Motor neuron (in vitro differentiated cells): ENCODE results near the gene ADD1. TPM values are rescaled to one million over a fixed set of nuclear protein-coding genes. Genes with fewer than 3 reads are reported as not detected.

ENCODE experiments used
- ATAC-seq, 8 experiments: fragments of 200-7000 bp; cut with Tn5 transposase; replicated peaks in 6 of 8; 2 replicates each; pipeline ENCODE4 v1.8.0; 2021; ENCODE audit warnings: mild to moderate bottlenecking in 8 of 8, moderate library complexity in 8 of 8
- H3K27ac ChIP-seq, 2 donors: fragments of 250-450 bp; sonication (Bioruptor Pico); 2 replicates each; pipeline ENCODE4 v1.9.0; 2021; ENCODE audit warnings: antibody characterized with exemption in 2 of 2, mild to moderate bottlenecking in 2 of 2, moderate library complexity in 1 of 2
- H3K4me1 ChIP-seq, 2 donors: fragments of 250-450 bp; sonication (Bioruptor Pico); replicated peaks in 1 of 2; 2 replicates each; pipeline ENCODE4 v1.6.1; 2021; ENCODE audit warnings: antibody characterized with exemption in 2 of 2, mild to moderate bottlenecking in 2 of 2, moderate library complexity in 1 of 2
- H3K4me3 ChIP-seq, 5 donors: fragments of 250-450 bp; sonication (Bioruptor Pico); 2 replicates each; pipeline ENCODE4 v1.9.0; 2021; ENCODE audit warnings: antibody characterized with exemption in 5 of 5, mild to moderate bottlenecking in 5 of 5, moderate library complexity in 4 of 5
- WGBS, 10 experiments: fragments of 450-650 bp; shearing (Covaris generic); methylation state at CpG; one replicate each; pipeline ENCODE4 v1.0.0; 2022; 5-methylcytosine and 5-hydroxymethylcytosine counted together
- in situ Hi-C, 9 experiments: fragments of 400-800 bp; cut with MboI; loops; one replicate each; pipeline ENCODE4 v1.15.0; 2021; ENCODE audit warnings: low sequenced_read_pairs in 9 of 9, low pct_unique_long_range_greater_than_20kb in 2 of 9; ENCODE audit not compliant: unreplicated experiment in 9 of 9
- total RNA-seq, 8 experiments: library from RNA; unstranded; fragments of 300-600 nt; gene quantifications; 2 replicates each; pipeline versions ENCODE4 v1.2.3 to v1.2.4, GENCODE V29; 2022

ADD1 gene
- 100 to 1,000 TPM; 104 to 214 (median 136) TPM for total RNA-seq

- Histone ChIP-seq H3K27ac (peak within 1 kb of the TSS; percentile 90 to 96), H3K4me1 (peaks cover 4 to 10% of the 10 kb centered on the region in 2 donors), H3K4me3 (peak within 1 kb of the TSS; percentile 54 to 91 (median 79))
- ATAC-seq, result peak; percentile 91 to 96 (median 93)
- 0% methylated on average over 3 of the region's 65 CpGs; no CpG with 5 or more reads in 9 of the 10 experiments for WGBS, 10 experiments
- in situ Hi-C loops, result no loop called here
Measured at GRCh38 chr4:2843263-2843940, at the start of gene ADD1. ADD1 (plus strand) TSS chr4:2843844; CDS start chr4:2875916, 32,072 bp downstream.

- peak in 7 of 8 experiments; percentile 5 to 46 (median 7) for ATAC-seq
- Histone ChIP-seq H3K4me1 (peaks cover 29 to 56% of the 10 kb centered on the region in 2 donors), H3K27ac (no peak overlapping the region)
Measured at GRCh38 chr4:2794486-2795299, 49.0 kb upstream of the ADD1 start.

GRCh38 chr4:2795300-2795892, 48.2 kb upstream of the ADD1 start:
- H3K27ac ChIP-seq, result no peak overlapping the region
- H3K4me3 ChIP-seq, result no peak overlapping the region
- in situ Hi-C loops, result no loop called here
- peaks cover 35 to 63% of the 10 kb centered on the region in 2 donors for H3K4me1 ChIP-seq
- ATAC-seq, result no peak
- WGBS, 10 experiments, result 96% methylated on average over 4 of the region's 17 CpGs; no CpG with 5 or more reads in 9 of the 10 experiments

More at GRCh38 chr4:2794486-2795299, 49.0 kb upstream of the ADD1 start:
- peak overlapping the region in 2 of 5 donors; percentile 48 to 49 for H3K4me3 ChIP-seq
- in situ Hi-C loops, result no loop called here
- 30% methylated on average over 2 of the region's 11 CpGs; no CpG with 5 or more reads in 9 of the 10 experiments for WGBS, 10 experiments

GRCh38 chr4:2795893-2796848, 47.5 kb upstream of the ADD1 start:
- no peak overlapping the region for H3K4me3 ChIP-seq
- WGBS, 10 experiments, result 0 to 100% (median 76%) methylated on average over 2 to 8 of the region's 27 CpGs; no CpG with 5 or more reads in 3 of the 10 experiments
- peaks cover 43 to 65% of the 10 kb centered on the region in 2 donors for H3K4me1 ChIP-seq
- no peak overlapping the region for H3K27ac ChIP-seq
- ATAC-seq, result peak in 3 of 8 experiments; percentile 8 to 76 (median 30)
- in situ Hi-C loops, result no loop called here

- H3K27ac ChIP-seq, result no peak overlapping the region
- 73 to 100% (median 100%) methylated on average over 1 to 3 of the region's 13 CpGs; no CpG with 5 or more reads in 3 of the 10 experiments for WGBS, 10 experiments
- ATAC-seq, result no peak
- in situ Hi-C loops, result no loop called here
- H3K4me3 ChIP-seq, result no peak overlapping the region
- H3K4me1 ChIP-seq, result peaks cover 40 to 67% of the 10 kb centered on the region in 2 donors
Measured at GRCh38 chr4:2796849-2797544, 46.6 kb upstream of the ADD1 start.

GRCh38 chr4:2797545-2798305, 45.9 kb upstream of the ADD1 start:
- Histone ChIP-seq H3K4me3 (no peak overlapping the region), H3K4me1 (peaks cover 40 to 62% of the 10 kb centered on the region in 2 donors), H3K27ac (no peak overlapping the region)
- in situ Hi-C loops, result no loop called here
- ATAC-seq, result no peak
- WGBS, 10 experiments, result 82 to 94% (median 85%) methylated on average over 5 to 13 of the region's 23 CpGs; no CpG with 5 or more reads in 7 of the 10 experiments

- Histone ChIP-seq H3K4me3 (no peak overlapping the region), H3K4me1 (peaks cover 39 to 59% of the 10 kb centered on the region in 2 donors), H3K27ac (no peak overlapping the region)
- in situ Hi-C loops, result no loop called here
- peak in 3 of 8 experiments; percentile 2 to 51 (median 7) for ATAC-seq
- 25 to 90% (median 69%) methylated on average over 1 to 9 of the region's 29 CpGs; no CpG with 5 or more reads in 5 of the 10 experiments for WGBS, 10 experiments
Measured at GRCh38 chr4:2798399-2799223, 45.0 kb upstream of the ADD1 start.

- Histone ChIP-seq H3K27ac (no peak overlapping the region), H3K4me1 (peaks cover 31 to 51% of the 10 kb centered on the region in 2 donors), H3K4me3 (no peak overlapping the region)
- in situ Hi-C loops, result no loop called here
- 95% methylated on average over 3 of the region's 14 CpGs; no CpG with 5 or more reads in 9 of the 10 experiments for WGBS, 10 experiments
- no peak for ATAC-seq
Measured at GRCh38 chr4:2799224-2799911, 44.3 kb upstream of the ADD1 start.

- WGBS, 10 experiments, result 8 to 60% methylated on average over 1 to 2 of the region's 23 CpGs; no CpG with 5 or more reads in 8 of the 10 experiments
- ATAC-seq, result peak in 5 of 8 experiments; percentile 20 to 50 (median 30)
- in situ Hi-C loops, result no loop called here
- peak overlapping the region in 1 of 2 donors; percentile 9 for H3K27ac ChIP-seq
- H3K4me1 ChIP-seq, result peaks cover 25 to 44% of the 10 kb centered on the region in 2 donors
- no peak overlapping the region for H3K4me3 ChIP-seq
Measured at GRCh38 chr4:2799971-2800690, 43.5 kb upstream of the ADD1 start.
